Suprapubic skin (tissue), 3 donors: ENCODE measurements around the gene GHRHR.

Source experiments
- CTCF ChIP-seq, 2 donors: fragments of 200-600 bp in 1 of 2; fragments of 450-650 bp in 1 of 2; sonication (generic) in 1 of 2; IDR thresholded peaks; one replicate each; pipeline ENCODE4 v1.5.1; 2016 to 2019; ENCODE audit warnings: antibody characterized with exemption in 2 of 2, mild to moderate bottlenecking in 1 of 2, moderate library complexity in 1 of 2
- EP300 ChIP-seq: sonication (generic); formaldehyde crosslinking; IDR thresholded peaks from one replicate; pipeline ENCODE4 v1.6.1; 2017; ENCODE audit warnings: antibody characterized with exemption
- POLR2A ChIP-seq, 2 donors: fragments of 450-650 bp; IDR thresholded peaks; one replicate each; pipeline ENCODE4 v1.6.1; 2017; ENCODE audit warnings: antibody characterized with exemption in 2 of 2, mild to moderate bottlenecking in 2 of 2, moderate library complexity in 2 of 2

GRCh38 chr7:31014826-31015225 lies 51.1 kb downstream of the GHRHR start:
- TF ChIP-seq CTCF (IDR thresholded peaks at IDR 0.05) (no peak), EP300 (no peak), POLR2A (IDR thresholded peaks at IDR 0.05) (no peak)
